ENCODE data around the gene PRR7. TPM values are rescaled to one million over a fixed set of nuclear protein-coding genes. Genes with fewer than 3 reads are reported as not detected.

The PRR7 gene
- polyA plus RNA-seq, 3 donors = 1.8 to 17.4 (median 2.1) TPM

DNA sequence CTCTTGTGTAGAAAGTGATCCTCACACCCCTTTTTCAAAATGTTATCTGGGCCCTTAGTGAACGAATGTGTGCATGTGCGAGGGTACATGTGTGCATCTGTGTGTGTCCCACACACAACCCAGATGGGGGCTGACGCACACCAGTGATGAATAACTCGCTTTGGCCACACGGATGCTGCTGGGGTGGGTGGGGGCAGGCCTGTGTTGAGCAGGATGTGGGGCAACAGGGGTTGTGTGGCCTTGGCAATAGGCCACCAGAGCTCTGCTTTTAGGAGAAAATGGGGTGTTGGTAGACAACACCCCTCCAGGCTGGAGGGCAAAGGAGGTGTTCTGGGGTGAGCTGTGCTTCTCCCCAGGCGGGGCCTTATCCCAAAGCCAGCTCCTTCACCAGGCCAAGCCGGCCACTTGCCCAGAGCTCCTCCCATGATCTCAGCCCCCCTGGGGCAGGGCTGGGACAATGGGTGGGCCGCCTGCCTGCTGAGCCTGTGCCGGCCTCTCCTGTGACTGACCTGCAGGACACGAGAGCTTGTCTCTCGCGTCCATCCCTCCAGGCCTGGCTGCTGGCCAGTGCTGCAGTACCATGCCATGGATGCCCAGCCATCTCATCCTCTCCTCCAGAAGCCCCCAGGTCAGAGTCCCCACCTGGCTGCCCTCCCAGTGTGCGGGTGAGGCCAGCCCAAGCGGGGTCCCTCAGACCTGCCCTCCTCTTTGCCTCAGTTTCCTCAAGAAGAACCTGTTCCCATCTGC, 25.2 kb downstream of the PRR7 start:
- Histone ChIP-seq H4K20me1 (ENCODE audit: insufficient read depth, low read length) (peaks cover 24% of the 10 kb centered on the region), H3K9ac (ENCODE audit: insufficient read depth, low read length, poor library complexity, severe bottlenecking) (no peak overlapping the region), H3K4me2 (replicated peaks; ENCODE audit: extremely low read depth, low read length, poor library complexity, severe bottlenecking) (no peak overlapping the region), H3K36me3 (replicated peaks in 1 of 2; ENCODE audit: control insufficient read depth in 1 of 2, insufficient read depth in 2 of 2, low read length in 2 of 2) (no peaks in the 10 kb centered on the region), H3K27ac (ENCODE audit: low read depth in 1 of 2, low read length in 2 of 2) (no peak overlapping the region), H2AFZ (ENCODE audit: insufficient read depth, low read depth, low read length, poor library complexity, severe bottlenecking) (no peak overlapping the region), H3K9me3 (replicated peaks in 1 of 2; ENCODE audit: control insufficient read depth in 1 of 2, insufficient read depth in 1 of 2, low read length in 2 of 2) (peaks cover 0 to 11% of the 10 kb centered on the region in 2 donors), H3K79me2 (ENCODE audit: insufficient read depth, low read length) (no peaks in the 10 kb centered on the region), H3K4me3 (replicated peaks in 1 of 3; ENCODE audit: low read depth in 2 of 3, low read length in 3 of 3) (no peak overlapping the region), H3K27me3 (ENCODE audit: control insufficient read depth in 2 of 2, insufficient read depth in 2 of 2, low read length in 2 of 2) (peaks cover 18 to 55% of the 10 kb centered on the region in 2 donors), H3K4me1 (ENCODE audit: control insufficient read depth in 1 of 2, insufficient read depth in 2 of 2, low read length in 2 of 2) (peaks cover 21 to 44% of the 10 kb centered on the region in 2 donors)
- H3K4me3 Mint-ChIP-seq = peak overlapping the region; percentile 41 to 76
- no peak overlapping the region for H3K27ac Mint-ChIP-seq
- intact Hi-C loops (cut with micrococcal nuclease) = no loop called here
- peak in 2 of 3 donors; percentile 53 to 66 for DNase-seq
- peaks cover 66 to 78% (median 73%) of the 10 kb centered on the region in 3 donors for H3K27me3 Mint-ChIP-seq (ENCODE audit: low read depth in 3 of 3)
- no peak for TF ChIP-seq CTCF (IDR thresholded peaks at IDR 0.05)
- peaks cover 46% of the 10 kb centered on the region for H3K4me1 Mint-ChIP-seq
- H3K36me3 Mint-ChIP-seq = peaks cover 7 to 12% of the 10 kb centered on the region in 2 donors
- H3K9me3 Mint-ChIP-seq = peaks cover 0 to 14% (median 4%) of the 10 kb centered on the region in 7 donors
- WGBS (ENCODE audit: insufficient coverage) = 76% methylated on average over 12 of the region's 14 CpGs

DNA sequence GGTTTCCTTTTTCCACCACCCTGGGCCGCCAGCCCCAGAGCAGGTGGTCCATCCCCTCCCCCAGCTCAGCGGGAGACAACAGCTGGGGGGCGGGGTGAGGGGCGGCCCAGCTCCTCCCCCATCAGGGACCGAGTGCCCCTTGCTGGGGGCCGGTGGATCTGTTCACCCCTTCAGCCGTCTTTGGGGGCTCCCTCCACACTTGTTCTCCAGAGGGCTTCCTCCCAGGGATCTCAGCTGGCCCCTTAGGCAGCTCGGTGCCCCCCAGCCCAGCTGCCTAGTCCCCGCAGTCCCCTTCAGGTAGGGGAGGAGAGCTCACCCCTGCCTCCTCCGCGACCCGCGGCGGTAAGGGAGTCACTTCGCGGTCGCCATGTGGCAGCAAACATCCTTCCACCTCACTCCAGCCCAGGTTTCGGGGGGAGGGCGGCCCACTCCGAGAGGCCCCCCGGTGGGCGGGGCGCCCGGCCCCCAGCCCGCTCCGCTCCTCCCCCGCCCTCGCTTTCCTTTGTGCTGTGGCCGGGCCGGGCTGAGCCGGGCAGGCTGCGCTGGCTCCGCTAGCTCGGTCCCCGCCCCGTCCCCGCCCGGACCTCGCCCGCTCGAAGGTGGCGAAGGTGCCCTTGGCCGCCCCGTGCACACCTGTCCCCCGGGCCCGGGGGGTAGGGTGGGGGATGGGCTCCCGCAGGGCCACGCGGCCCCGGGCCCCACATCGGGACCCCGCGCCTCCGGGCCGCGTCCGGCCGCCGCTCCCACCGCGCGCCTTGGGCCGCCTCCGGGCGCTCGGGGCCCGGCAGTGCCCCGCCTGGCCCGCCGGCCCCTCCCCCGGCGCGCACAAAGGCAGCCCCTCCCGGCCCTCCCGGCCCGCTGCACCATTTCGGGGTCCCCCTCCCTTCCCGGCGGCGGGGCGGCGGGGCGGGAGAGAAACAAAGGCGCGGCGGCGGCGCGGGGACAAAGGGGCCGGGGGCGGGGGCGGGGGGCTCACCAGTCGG, 26.1 kb downstream of the PRR7 start:
- Histone ChIP-seq H2AFZ (ENCODE audit: insufficient read depth, low read depth, low read length, poor library complexity, severe bottlenecking) (peak overlapping the region; percentile 13), H3K4me2 (replicated peaks; ENCODE audit: extremely low read depth, low read length, poor library complexity, severe bottlenecking) (peak overlapping the region; percentile 51), H3K27ac (ENCODE audit: low read depth in 1 of 2, low read length in 2 of 2) (no peak overlapping the region), H3K9ac (ENCODE audit: insufficient read depth, low read length, poor library complexity, severe bottlenecking) (no peak overlapping the region), H3K9me3 (replicated peaks in 1 of 2; ENCODE audit: control insufficient read depth in 1 of 2, insufficient read depth in 1 of 2, low read length in 2 of 2) (peaks cover 0 to 11% of the 10 kb centered on the region in 2 donors), H3K4me1 (ENCODE audit: control insufficient read depth in 1 of 2, insufficient read depth in 2 of 2, low read length in 2 of 2) (peaks cover 25 to 48% of the 10 kb centered on the region in 2 donors), H3K79me2 (ENCODE audit: insufficient read depth, low read length) (no peaks in the 10 kb centered on the region), H4K20me1 (ENCODE audit: insufficient read depth, low read length) (peaks cover 24% of the 10 kb centered on the region), H3K27me3 (ENCODE audit: control insufficient read depth in 2 of 2, insufficient read depth in 2 of 2, low read length in 2 of 2) (peaks cover 18 to 55% of the 10 kb centered on the region in 2 donors), H3K36me3 (replicated peaks in 1 of 2; ENCODE audit: control insufficient read depth in 1 of 2, insufficient read depth in 2 of 2, low read length in 2 of 2) (no peaks in the 10 kb centered on the region), H3K4me3 (replicated peaks in 1 of 3; ENCODE audit: low read depth in 2 of 3, low read length in 3 of 3) (no peak overlapping the region)
- under 1% methylated on average over 74 of the region's 93 CpGs for WGBS (ENCODE audit: insufficient coverage)
- intact Hi-C loops (cut with micrococcal nuclease) = no loop called here
- Mint-ChIP-seq H3K9me3 (peaks cover 0 to 14% (median 4%) of the 10 kb centered on the region in 7 donors), H3K36me3 (peaks cover 8 to 12% of the 10 kb centered on the region in 2 donors), H3K27me3 (ENCODE audit: low read depth in 3 of 3) (peaks cover 66 to 77% (median 73%) of the 10 kb centered on the region in 3 donors), H3K4me1 (peaks cover 49% of the 10 kb centered on the region), H3K4me3 (peak overlapping the region; percentile 64 to 76), H3K27ac (no peak overlapping the region)
- no peak for TF ChIP-seq CTCF (IDR thresholded peaks at IDR 0.05)
- no peak for DNase-seq
